Endothelial cell of umbilical vein (primary cell): ENCODE measurements around the gene DOCK4. TPM values are rescaled to one million over a fixed set of nuclear protein-coding genes. Genes with fewer than 3 reads are reported as not detected.

Source experiments
- BruUV-seq: library from RNA; stranded (reverse); fragments of 400-500 nt; replicated peaks from 2 replicates; lab custom pipeline; 2021; lab: Mats Ljungman, UMichigan
- CTCF ChIA-PET: fragments of 300-600, 350-600 bp; sonication (Branson Sonifier 250); formaldehyde crosslinking; loops from one replicate; lab custom pipeline; 2021; ENCODE audit warnings: antibody characterized with exemption, inconsistent platforms; lab: Charles Lee
- POLR2A ChIA-PET: fragments of 300-600, 350-600 bp; sonication (Branson Sonifier 250); formaldehyde crosslinking; loops from one replicate; lab custom pipeline; 2021; ENCODE audit warnings: antibody characterized with exemption, inconsistent platforms; lab: Charles Lee
- DNase-seq: peaks from one replicate; pipeline ENCODE4 v3.0.0-alpha.2; 2011; ENCODE audit warnings: low read depth, low spot score
- FAIRE-seq: peaks from 2 replicates; lab custom pipeline; 2011; peaks lifted over from hg19 to GRCh38; lab: Jason Lieb, UNC
- H2AFZ ChIP-seq: 2 replicates; pipeline ENCODE4 v1.6.0; 2012; ENCODE audit warnings: low read depth, low read length, control low read depth, inconsistent platforms
- H3K27ac ChIP-seq: 2 replicates; pipeline ENCODE4 v1.5.1; 2011; ENCODE audit warnings: low read depth, mild to moderate bottlenecking, control low read depth, low read length, moderate library complexity; ENCODE audit not compliant: insufficient read depth
- H3K27me3 ChIP-seq, 2 experiments: 2 replicates each; pipeline versions ENCODE4 v1.6.0 to v1.6.1; 2011; ENCODE audit warnings: low read length in 2 of 2, mixed read lengths in 1 of 2; ENCODE audit not compliant: control insufficient read depth in 2 of 2, insufficient read depth in 2 of 2
- H3K36me3 ChIP-seq, 2 experiments: 2 replicates in 1 of 2; 3 replicates in 1 of 2; pipeline ENCODE4 v1.5.1; 2011; ENCODE audit warnings: low read length in 2 of 2, mild to moderate bottlenecking in 1 of 2, moderate library complexity in 1 of 2; ENCODE audit not compliant: control insufficient read depth in 2 of 2, insufficient read depth in 2 of 2; ENCODE audit errors: extremely low read depth in 1 of 2
- H3K4me1 ChIP-seq: 3 replicates; pipeline ENCODE4 v1.5.1; 2011; ENCODE audit warnings: mild to moderate bottlenecking, low read length; ENCODE audit not compliant: control insufficient read depth, insufficient read depth; ENCODE audit errors: extremely low read depth
- H3K4me2 ChIP-seq: 2 replicates; pipeline ENCODE4 v1.6.1; 2011; ENCODE audit warnings: low read length, control low read depth, mixed read lengths; ENCODE audit not compliant: insufficient read depth
- H3K4me3 ChIP-seq, 3 experiments: fragments of 200-600 bp in 1 of 3; sonication (generic), shearing (Covaris generic) in 1 of 3; replicated peaks in 1 of 3; 2 replicates each; pipeline ENCODE4 v1.5.1; 2011 to 2016; ENCODE audit warnings: control low read depth in 3 of 3, low read length in 3 of 3, mild to moderate bottlenecking in 2 of 3, inconsistent platforms in 1 of 3, low read depth in 1 of 3, moderate library complexity in 1 of 3; ENCODE audit not compliant: insufficient read depth in 1 of 3
- H3K79me2 ChIP-seq: 2 replicates; pipeline ENCODE4 v1.6.0; 2012; ENCODE audit warnings: low read length, inconsistent platforms; ENCODE audit not compliant: control insufficient read depth, insufficient read depth
- H3K9ac ChIP-seq: replicated peaks from 2 replicates; pipeline ENCODE3; 2011; ENCODE audit warnings: low read length, control low read depth; ENCODE audit not compliant: insufficient read depth; ENCODE audit errors: extremely low read depth
- H3K9me1 ChIP-seq: replicated peaks from 3 replicates; pipeline ENCODE4 v1.6.0; 2011; ENCODE audit warnings: mild to moderate bottlenecking, low read length; ENCODE audit not compliant: control insufficient read depth, insufficient read depth; ENCODE audit errors: extremely low read depth
- H3K9me3 ChIP-seq: replicated peaks from 2 replicates; pipeline ENCODE4 v1.5.1; 2012; ENCODE audit warnings: low read length, inconsistent platforms; ENCODE audit not compliant: control insufficient read depth, insufficient read depth
- H4K20me1 ChIP-seq: replicated peaks from 2 replicates; pipeline ENCODE3; 2011; ENCODE audit warnings: mild to moderate bottlenecking, low read length; ENCODE audit not compliant: control insufficient read depth, insufficient read depth; ENCODE audit errors: extremely low read depth
- CTCF ChIP-seq, 2 donors: IDR thresholded peaks; 1 replicate in 1 of 2; 2 replicates in 1 of 2; pipeline ENCODE4 v1.5.1; 2011; ENCODE audit warnings: low read length in 2 of 2, mild to moderate bottlenecking in 2 of 2, moderate library complexity in 2 of 2, control low read depth in 1 of 2, inconsistent platforms in 1 of 2, low read depth in 1 of 2; ENCODE audit not compliant: insufficient read depth in 1 of 2; ENCODE audit errors: extremely low read depth in 1 of 2
- EZH2 ChIP-seq: IDR thresholded peaks from 2 replicates; pipeline ENCODE4 v1.6.1; 2012; ENCODE audit warnings: borderline replicate concordance, low read depth, mild to moderate bottlenecking, moderate library complexity, low read length, inconsistent platforms; ENCODE audit not compliant: severe bottlenecking
- FOS ChIP-seq: IDR thresholded peaks from 2 replicates; pipeline ENCODE4 v1.6.1; 2011; ENCODE audit warnings: mild to moderate bottlenecking, low read length, moderate library complexity, borderline replicate concordance; ENCODE audit not compliant: insufficient read depth
- GATA2 ChIP-seq: IDR thresholded peaks from 2 replicates; pipeline ENCODE4 v1.7.0; 2011; ENCODE audit warnings: low read depth, mild to moderate bottlenecking, moderate library complexity, mixed read lengths, low read length; ENCODE audit not compliant: insufficient read length, insufficient read depth
- JUN ChIP-seq: IDR thresholded peaks from 2 replicates; pipeline ENCODE4 v1.6.1; 2011; ENCODE audit warnings: borderline replicate concordance, low read depth; ENCODE audit not compliant: insufficient read length, insufficient read depth
- MAX ChIP-seq: IDR thresholded peaks from 2 replicates; pipeline ENCODE4 v1.6.1; 2011; ENCODE audit not compliant: insufficient read depth, insufficient read length
- MYC ChIP-seq: IDR thresholded peaks from one replicate; pipeline ENCODE4 v1.6.1; 2011; ENCODE audit warnings: mild to moderate bottlenecking, low read depth, low read length
- POLR2A ChIP-seq: IDR thresholded peaks from 2 replicates; pipeline ENCODE4 v1.6.1; 2012; ENCODE audit warnings: low read depth, mild to moderate bottlenecking, control low read depth, low read length
- POLR2AphosphoS5 ChIP-seq: IDR thresholded peaks from 2 replicates; pipeline ENCODE4 v1.6.1; 2012; ENCODE audit warnings: low read depth, mild to moderate bottlenecking, control low read depth, low read length, moderate library complexity; ENCODE audit not compliant: insufficient read depth
- dilution Hi-C: fragments of 300-500 bp; cut with MboI; formaldehyde crosslinking; loops from one replicate; pipeline ENCODE4 v1.15.0; 2019; ENCODE audit warnings: low sequenced_read_pairs; ENCODE audit not compliant: extremely low pct_ligation_motif_present
- intact Hi-C: fragments of 100-400 bp; cut with micrococcal nuclease; formaldehyde crosslinking; loops from one replicate; pipeline ENCODE4 v1.10.0; 2022
- polyA plus RNA-seq, 4 experiments: library from polyadenylated mRNA; depleted of rRNA in 3 of 4; stranded (reverse) in 3 of 4; unstranded in 1 of 4; fragments of >200 nt; gene quantifications; 2 replicates each; pipeline versions ENCODE4 v1.2.1 to v1.2.3, GENCODE V29; 2011 to 2012; ENCODE audit warnings: missing spikeins in 1 of 4
- total RNA-seq: library from RNA; stranded (reverse); gene quantifications from 2 replicates; pipeline ENCODE4 v1.2.3, GENCODE V29; 2021

Gene DOCK4
- total and polyA plus RNA-seq, 2 donors (not counting 3 experiments of a cell fraction or from before 2014, with no cell fraction given), result 47.4 to 164 TPM

- H3K36me3 ChIP-seq, result peaks cover 8 to 22% of the 10 kb centered on the region in 2 experiments
- H3K4me3 ChIP-seq, result no peak overlapping the region
- no peak overlapping the region for H2AFZ ChIP-seq
- no peaks in the 10 kb centered on the region for H4K20me1 ChIP-seq
- H3K4me1 ChIP-seq, result no peaks in the 10 kb centered on the region
- DNase-seq (no peak), FAIRE-seq (no peak)
- dilution Hi-C loops, result no loop called here
- H3K9ac ChIP-seq, result no peak overlapping the region
- CTCF ChIA-PET, result interaction anchor here (2.2 kb wide), 1 partner anchor 34 kb away, joined by 6 read pairs; no protein-coding TSS in a partner anchor
- TF ChIP-seq GATA2 (no peak), FOS (no peak), CTCF (IDR thresholded peaks at IDR 0.05; ENCODE audit: extremely low read depth in 1 of 2, insufficient read depth in 1 of 2, low read depth in 1 of 2, low read length in 2 of 2) (no peak), JUN (no peak), EZH2 (no peak), POLR2AphosphoS5 (no peak), POLR2A (no peak), MAX (no peak), MYC (no peak)
- intact Hi-C loops, result no loop called here
- no peaks in the 10 kb centered on the region for H3K27me3 ChIP-seq
- BruUV-seq, result no TSS peak
- H3K9me1 ChIP-seq, result no peaks in the 10 kb centered on the region
- no peak overlapping the region for H3K27ac ChIP-seq
- H3K79me2 ChIP-seq, result no peaks in the 10 kb centered on the region
- H3K9me3 ChIP-seq, result no peaks in the 10 kb centered on the region
- POLR2A ChIA-PET, result no interaction called here
- H3K4me2 ChIP-seq, result no peak overlapping the region
Measured at GRCh38 chr7:111787099-111787498, 419.1 kb downstream of the DOCK4 start.
